H1 (cell line): ENCODE measurements around the gene SLIT2.

Source experiments
- GABPA ChIP-seq: IDR thresholded peaks from 2 replicates; pipeline ENCODE4 v1.6.1; 2011; ENCODE audit warnings: mild to moderate bottlenecking, low read length, moderate library complexity, borderline replicate concordance; ENCODE audit not compliant: insufficient read depth
- TF ChIP-seq, protein P1 (sequence below), 3 experiments: IDR thresholded peaks; 1 replicate in 2 of 3; 2 replicates in 1 of 3; pipeline versions ENCODE4 v1.5.1 to v1.6.1; 2011; ENCODE audit warnings: low read length in 3 of 3, mild to moderate bottlenecking in 3 of 3, inconsistent platforms in 2 of 3, low read depth in 1 of 3, moderate library complexity in 1 of 3; ENCODE audit not compliant: insufficient read depth in 1 of 3; ENCODE audit errors: control extremely low read depth in 1 of 3

DNA sequence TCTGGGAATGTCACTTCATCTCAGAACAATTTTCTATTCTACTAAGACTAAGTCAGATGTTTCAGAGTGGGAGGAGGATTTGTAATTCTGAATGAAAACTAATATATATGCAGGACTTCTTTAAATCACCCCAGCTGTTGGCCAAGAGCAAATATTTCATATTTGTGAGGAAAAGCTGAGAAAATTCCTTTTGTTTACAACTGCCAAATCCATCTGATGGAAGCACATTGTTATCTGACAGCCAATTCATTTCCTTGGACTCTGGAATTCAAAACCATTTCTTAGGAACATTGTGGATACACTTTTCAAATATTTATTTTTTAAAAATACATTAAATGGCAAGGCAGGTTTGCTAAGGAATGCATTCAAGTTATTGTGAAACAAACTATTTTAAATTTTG is 8.0 kb downstream of the SLIT2 start:
- TF ChIP-seq, protein P1, sequence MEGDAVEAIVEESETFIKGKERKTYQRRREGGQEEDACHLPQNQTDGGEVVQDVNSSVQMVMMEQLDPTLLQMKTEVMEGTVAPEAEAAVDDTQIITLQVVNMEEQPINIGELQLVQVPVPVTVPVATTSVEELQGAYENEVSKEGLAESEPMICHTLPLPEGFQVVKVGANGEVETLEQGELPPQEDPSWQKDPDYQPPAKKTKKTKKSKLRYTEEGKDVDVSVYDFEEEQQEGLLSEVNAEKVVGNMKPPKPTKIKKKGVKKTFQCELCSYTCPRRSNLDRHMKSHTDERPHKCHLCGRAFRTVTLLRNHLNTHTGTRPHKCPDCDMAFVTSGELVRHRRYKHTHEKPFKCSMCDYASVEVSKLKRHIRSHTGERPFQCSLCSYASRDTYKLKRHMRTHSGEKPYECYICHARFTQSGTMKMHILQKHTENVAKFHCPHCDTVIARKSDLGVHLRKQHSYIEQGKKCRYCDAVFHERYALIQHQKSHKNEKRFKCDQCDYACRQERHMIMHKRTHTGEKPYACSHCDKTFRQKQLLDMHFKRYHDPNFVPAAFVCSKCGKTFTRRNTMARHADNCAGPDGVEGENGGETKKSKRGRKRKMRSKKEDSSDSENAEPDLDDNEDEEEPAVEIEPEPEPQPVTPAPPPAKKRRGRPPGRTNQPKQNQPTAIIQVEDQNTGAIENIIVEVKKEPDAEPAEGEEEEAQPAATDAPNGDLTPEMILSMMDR (IDR thresholded peaks at IDR 0.05; ENCODE audit: control extremely low read depth in 1 of 3, insufficient read depth in 1 of 3, low read depth in 1 of 3, low read length in 3 of 3): no peak
- TF ChIP-seq GABPA: no peak
